Measurements from ENCODE around the gene TMEM127. TPM values are rescaled to one million over a fixed set of nuclear protein-coding genes. Genes with fewer than 3 reads are reported as not detected.
"Not testable (repeated sequence)": the region's sequence is repeated elsewhere in the genome, so short reads cannot be mapped to it uniquely, and the experiment has no call there.

The TMEM127 gene
- polyA plus RNA-seq (ENCODE audit: low read depth in 6 of 6) = 10 to 100 TPM; 37.8 to 52.0 (median 40.1) TPM

- peaks cover 6 to 9% of the 10 kb centered on the region in 2 donors for H3K36me3 Mint-ChIP-seq
- H3K9me3 Mint-ChIP-seq = no peaks in the 10 kb centered on the region
- peak; percentile 98 for DNase-seq
- peak within 1 kb of the TSS; percentile 79 to 98 (median 94) for H3K27ac Mint-ChIP-seq
- ATAC-seq (ENCODE audit: low read depth in 2 of 2) = peak; percentile 91
- H3K27me3 Mint-ChIP-seq = no peaks in the 10 kb centered on the region
- H3K4me1 Mint-ChIP-seq = peaks cover 20 to 58% (median 26%) of the 10 kb centered on the region in 3 donors
- peak within 1 kb of the TSS; percentile 82 to 97 (median 96) for H3K4me3 Mint-ChIP-seq
Observed at GRCh38 chr2:96265840-96266679, at the start of gene TMEM127, which contains the start of gene CIAO1. Gene TMEM127 (minus strand): TSS chr2:96265997. CDS start chr2:96265381, 616 bp downstream. Gene CIAO1 (plus strand): TSS chr2:96266225. CDS start chr2:96266351, 126 bp downstream.

GRCh38 chr2:96315005-96315399 lies 49.2 kb upstream of the TMEM127 start:
- Mint-ChIP-seq H3K27ac (no peak overlapping the region), H3K4me1 (peaks cover 15 to 33% (median 20%) of the 10 kb centered on the region in 3 donors), H3K4me3 (no peak overlapping the region), H3K36me3 (no peaks in the 10 kb centered on the region), H3K27me3 (no peaks in the 10 kb centered on the region), H3K9me3 (no peaks in the 10 kb centered on the region)
- ATAC-seq (ENCODE audit: low read depth in 2 of 2) (no peak), DNase-seq (no peak)

- Mint-ChIP-seq H3K9me3 (no peaks in the 10 kb centered on the region), H3K4me1 (peaks cover 21 to 37% (median 29%) of the 10 kb centered on the region in 3 donors), H3K36me3 (peaks cover 0 to 6% of the 10 kb centered on the region in 2 donors), H3K4me3 (peak overlapping the region in 2 of 8 donors; percentile 59 to 63), H3K27me3 (no peaks in the 10 kb centered on the region), H3K27ac (no peak overlapping the region)
- ATAC-seq (ENCODE audit: low read depth in 2 of 2) (no peak), DNase-seq (no peak)
Observed at GRCh38 chr2:96308248-96308647, 42.5 kb upstream of the TMEM127 start.

- DNase-seq = no peak
Observed at GRCh38 chr2:96306370-96306769, 40.6 kb upstream of the TMEM127 start.

GRCh38 chr2:96305979-96306308 lies 40.1 kb upstream of the TMEM127 start:
- Mint-ChIP-seq H3K36me3 (peaks cover 14 to 26% of the 10 kb centered on the region in 2 donors), H3K27me3 (no peaks in the 10 kb centered on the region), H3K27ac (peak overlapping the region; percentile 99 to 100 (median 99)), H3K4me3 (peak overlapping the region; percentile 96 to 100 (median 100)), H3K4me1 (peaks cover 39 to 55% (median 50%) of the 10 kb centered on the region in 3 donors), H3K9me3 (no peaks in the 10 kb centered on the region)
- DNase-seq (no peak), ATAC-seq (ENCODE audit: low read depth in 2 of 2) (no peak)

More at GRCh38 chr2:96306370-96306769, 40.6 kb upstream of the TMEM127 start:
- Mint-ChIP-seq H3K27ac (peak overlapping the region in 5 of 6 donors; percentile 27 to 100 (median 99)), H3K4me3 (peak overlapping the region; percentile 96 to 100 (median 100)), H3K9me3 (no peaks in the 10 kb centered on the region), H3K27me3 (no peaks in the 10 kb centered on the region), H3K36me3 (peaks cover 10 to 21% of the 10 kb centered on the region in 2 donors), H3K4me1 (peaks cover 35 to 54% (median 46%) of the 10 kb centered on the region in 3 donors)
- ATAC-seq (ENCODE audit: low read depth in 2 of 2) = no peak

GRCh38 chr2:96305091-96305978 lies 39.5 kb upstream of the TMEM127 start, which contains the start of gene SNRNP200:
Gene SNRNP200 (minus strand): TSS chr2:96305546. CDS start chr2:96305437, 109 bp downstream.
- peak within 1 kb of the TSS; percentile 99 to 100 (median 99) for H3K27ac Mint-ChIP-seq
- H3K36me3 Mint-ChIP-seq = peaks cover 15 to 27% of the 10 kb centered on the region in 2 donors
- peak within 1 kb of the TSS; percentile 96 to 100 (median 100) for H3K4me3 Mint-ChIP-seq
- ATAC-seq (ENCODE audit: low read depth in 2 of 2) (peak; percentile 91 to 92), DNase-seq (peak; percentile 86)
- H3K27me3 Mint-ChIP-seq = no peaks in the 10 kb centered on the region
- H3K4me1 Mint-ChIP-seq = peaks cover 41 to 56% (median 51%) of the 10 kb centered on the region in 3 donors
- no peaks in the 10 kb centered on the region for H3K9me3 Mint-ChIP-seq

GRCh38 chr2:96304606-96305005 lies 38.8 kb upstream of the TMEM127 start:
- Mint-ChIP-seq H3K4me1 (peaks cover 41 to 56% (median 51%) of the 10 kb centered on the region in 3 donors), H3K36me3 (peaks cover 16 to 27% of the 10 kb centered on the region in 2 donors), H3K4me3 (peak overlapping the region; percentile 96 to 100 (median 100)), H3K27ac (peak overlapping the region; percentile 83 to 100 (median 99)), H3K27me3 (no peaks in the 10 kb centered on the region), H3K9me3 (no peaks in the 10 kb centered on the region)
- ATAC-seq (ENCODE audit: low read depth in 2 of 2) (no peak), DNase-seq (no peak)

GRCh38 chr2:96301865-96302264 lies 36.1 kb upstream of the TMEM127 start:
- Mint-ChIP-seq H3K4me3 (peak overlapping the region in 3 of 8 donors; percentile 25 to 56 (median 45)), H3K4me1 (peaks cover 45 to 57% (median 51%) of the 10 kb centered on the region in 3 donors), H3K9me3 (no peaks in the 10 kb centered on the region), H3K27ac (peak overlapping the region in 2 of 6 donors; percentile 9 to 56), H3K36me3 (peaks cover 41 to 52% of the 10 kb centered on the region in 2 donors), H3K27me3 (no peaks in the 10 kb centered on the region)
- no peak for ATAC-seq (ENCODE audit: low read depth in 2 of 2)
- no peak for DNase-seq

GRCh38 chr2:96296925-96297324 lies 31.1 kb upstream of the TMEM127 start:
- DNase-seq = no peak
- Mint-ChIP-seq H3K4me3 (peak overlapping the region in 1 of 8 donors; percentile 22), H3K27me3 (no peaks in the 10 kb centered on the region), H3K9me3 (no peaks in the 10 kb centered on the region), H3K36me3 (peaks cover 46 to 54% of the 10 kb centered on the region in 2 donors), H3K27ac (no peak overlapping the region), H3K4me1 (peaks cover 10 to 15% (median 10%) of the 10 kb centered on the region in 3 donors)
- no peak for ATAC-seq (ENCODE audit: low read depth in 2 of 2)

- H3K27me3 Mint-ChIP-seq; H3K27ac Mint-ChIP-seq; H3K4me1 Mint-ChIP-seq; ATAC-seq (ENCODE audit: low read depth in 2 of 2); DNase-seq; H3K9me3 Mint-ChIP-seq; H3K4me3 Mint-ChIP-seq: not testable (repeated sequence)
- H3K36me3 Mint-ChIP-seq = peaks cover 46 to 55% of the 10 kb centered on the region in 2 donors
Observed at GRCh38 chr2:96294271-96294670, 28.5 kb upstream of the TMEM127 start.

GRCh38 chr2:96291751-96292150 lies 26.0 kb upstream of the TMEM127 start:
- no peaks in the 10 kb centered on the region for H3K9me3 Mint-ChIP-seq
- no peak overlapping the region for H3K4me3 Mint-ChIP-seq
- H3K4me1 Mint-ChIP-seq = no peaks in the 10 kb centered on the region
- no peak for DNase-seq
- H3K27me3 Mint-ChIP-seq = no peaks in the 10 kb centered on the region
- ATAC-seq (ENCODE audit: low read depth in 2 of 2) = no peak
- H3K36me3 Mint-ChIP-seq = peaks cover 37 to 38% of the 10 kb centered on the region in 2 donors
- no peak overlapping the region for H3K27ac Mint-ChIP-seq

GRCh38 chr2:96287273-96287856 lies 21.6 kb upstream of the TMEM127 start:
- peak overlapping the region in 1 of 8 donors; percentile 7 for H3K4me3 Mint-ChIP-seq
- H3K27me3 Mint-ChIP-seq = no peaks in the 10 kb centered on the region
- no peak for DNase-seq
- peak overlapping the region in 1 of 6 donors; percentile 54 for H3K27ac Mint-ChIP-seq
- H3K9me3 Mint-ChIP-seq = no peaks in the 10 kb centered on the region
- no peak for ATAC-seq (ENCODE audit: low read depth in 2 of 2)
- peaks cover 29 to 36% of the 10 kb centered on the region in 2 donors for H3K36me3 Mint-ChIP-seq
- H3K4me1 Mint-ChIP-seq = peaks cover 0 to 3% (median 0%) of the 10 kb centered on the region in 3 donors
